ENCODE results near the gene TACSTD2. TPM values are rescaled to one million over a fixed set of nuclear protein-coding genes. Genes with fewer than 3 reads are reported as not detected.

The TACSTD2 gene, protein sequence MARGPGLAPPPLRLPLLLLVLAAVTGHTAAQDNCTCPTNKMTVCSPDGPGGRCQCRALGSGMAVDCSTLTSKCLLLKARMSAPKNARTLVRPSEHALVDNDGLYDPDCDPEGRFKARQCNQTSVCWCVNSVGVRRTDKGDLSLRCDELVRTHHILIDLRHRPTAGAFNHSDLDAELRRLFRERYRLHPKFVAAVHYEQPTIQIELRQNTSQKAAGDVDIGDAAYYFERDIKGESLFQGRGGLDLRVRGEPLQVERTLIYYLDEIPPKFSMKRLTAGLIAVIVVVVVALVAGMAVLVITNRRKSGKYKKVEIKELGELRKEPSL
- total RNA-seq: 1.8 and 11.3 TPM in 2 replicates

GRCh38 chr1:58576727-58577653 lies at the start of gene TACSTD2:
TACSTD2 (minus strand) TSS chr1:58577252; CDS start chr1:58577156, 96 bp downstream.

DNA sequence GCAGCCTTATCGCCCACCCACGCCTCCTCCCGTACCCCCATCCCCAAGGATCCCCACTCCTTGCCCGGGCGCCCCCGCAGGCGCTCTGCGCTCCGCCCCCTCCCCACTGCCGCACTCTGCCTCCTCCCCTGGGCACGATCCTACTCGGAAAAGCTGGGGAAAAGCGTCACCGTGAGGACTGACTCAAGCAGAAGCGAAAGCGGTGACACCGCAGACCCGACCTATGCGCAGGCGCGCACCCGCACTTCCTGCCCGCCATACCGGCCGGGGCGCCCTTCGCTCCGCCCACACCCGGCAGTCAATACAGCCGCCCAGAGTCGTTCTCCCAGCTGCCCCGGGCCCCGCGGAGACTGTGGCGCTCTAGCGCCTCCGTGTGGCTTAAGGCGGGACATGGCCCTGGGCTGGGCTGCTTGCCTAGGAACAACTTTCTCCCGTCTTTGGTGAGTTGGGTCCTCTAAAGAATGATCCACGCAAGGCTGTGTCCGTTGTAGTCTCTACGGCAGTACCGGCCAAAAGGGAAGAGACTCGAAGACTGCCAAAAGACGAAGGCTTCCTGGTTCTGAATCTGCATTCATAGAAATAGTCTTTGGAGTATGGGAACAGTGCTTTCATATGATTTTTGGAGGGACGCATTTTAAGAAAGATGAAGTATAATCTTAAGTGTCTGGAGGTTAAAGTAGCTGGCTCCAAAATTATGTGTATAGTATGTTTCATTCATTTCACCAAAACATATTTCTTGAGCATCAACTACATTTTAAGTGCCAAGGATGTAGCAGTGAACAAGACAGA lies 30.3 kb downstream of the TACSTD2 start, which contains the start of gene OMA1:
Gene OMA1 (minus strand): TSS at position 207 of the 789 bp plus-strand sequence. CDS start 7,432 bp downstream, outside the sequence.

Other genes with a start within 250 kb of the TACSTD2 start
- gene OMA1, start 30.5 kb downstream of the TACSTD2 start, total RNA-seq: 10.3 and 13.2 TPM in 2 replicates
- gene MYSM1, start 122.8 kb upstream of the TACSTD2 start, total RNA-seq: 19.0 and 26.6 TPM in 2 replicates
- gene JUN, start 206.8 kb upstream of the TACSTD2 start, total RNA-seq: 56.0 and 164 TPM in 2 replicates

Data from dermis lymphatic vessel endothelial cell (primary cell).